ENCODE data around the gene TCF4.

TCF4 gene

GRCh38 chr18:55486936-55487335 is 101.1 kb downstream of the TCF4 start:
- TF ChIP-seq GABPA (IDR thresholded peaks at IDR 0.05; ENCODE audit: low read depth) (no peak), REST (IDR thresholded peaks at IDR 0.05; ENCODE audit: insufficient replicate concordance, low read depth) (no peak), CTCF (IDR thresholded peaks at IDR 0.05; ENCODE audit: insufficient read depth, low read length) (no peak), SPI1 (IDR thresholded peaks at IDR 0.05; ENCODE audit: borderline replicate concordance, low read depth) (no peak), POLR2AphosphoS5 (IDR thresholded peaks at IDR 0.05; ENCODE audit: low read depth) (no peak)
- DNase-seq (ENCODE audit: low read depth in 1 of 2, low spot score in 1 of 2), result no peak
- Histone ChIP-seq H3K4me3 (replicated peaks; ENCODE audit: insufficient read depth, low read length) (no peak overlapping the region), H3K27ac (replicated peaks) (no peak overlapping the region), H3K27me3 (ENCODE audit: insufficient read depth, poor library complexity, severe bottlenecking) (no peaks in the 10 kb centered on the region)

- no peak overlapping the region for H3K27ac ChIP-seq (replicated peaks)
- no peaks in the 10 kb centered on the region for H3K27me3 ChIP-seq (ENCODE audit: insufficient read depth, poor library complexity, severe bottlenecking)
- no peak overlapping the region for H3K4me3 ChIP-seq (replicated peaks; ENCODE audit: insufficient read depth, low read length)
- no peak for DNase-seq (ENCODE audit: low read depth in 1 of 2, low spot score in 1 of 2)
- TF ChIP-seq CTCF (IDR thresholded peaks at IDR 0.05; ENCODE audit: insufficient read depth, low read length) (no peak), GABPA (IDR thresholded peaks at IDR 0.05; ENCODE audit: low read depth) (no peak), REST (IDR thresholded peaks at IDR 0.05; ENCODE audit: insufficient replicate concordance, low read depth) (no peak), SPI1 (IDR thresholded peaks at IDR 0.05; ENCODE audit: borderline replicate concordance, low read depth) (no peak), POLR2AphosphoS5 (IDR thresholded peaks at IDR 0.05; ENCODE audit: low read depth) (no peak)
These were observed 102.3 kb downstream of the TCF4 start for GRCh38 chr18:55485666-55486065.

- H3K4me3 ChIP-seq (replicated peaks; ENCODE audit: insufficient read depth, low read length), result no peak overlapping the region
- H3K27ac ChIP-seq (replicated peaks), result no peak overlapping the region
- no peaks in the 10 kb centered on the region for H3K27me3 ChIP-seq (ENCODE audit: insufficient read depth, poor library complexity, severe bottlenecking)
- no peak for TF ChIP-seq POLR2AphosphoS5 (IDR thresholded peaks at IDR 0.05; ENCODE audit: low read depth)
- TF ChIP-seq SPI1 (IDR thresholded peaks at IDR 0.05; ENCODE audit: borderline replicate concordance, low read depth), result no peak
- no peak for TF ChIP-seq CTCF (IDR thresholded peaks at IDR 0.05; ENCODE audit: insufficient read depth, low read length)
- no peak for TF ChIP-seq GABPA (IDR thresholded peaks at IDR 0.05; ENCODE audit: low read depth)
- no peak for TF ChIP-seq REST (IDR thresholded peaks at IDR 0.05; ENCODE audit: insufficient replicate concordance, low read depth)
- no peak for DNase-seq (ENCODE audit: low read depth in 1 of 2, low spot score in 1 of 2)
These were observed 103.2 kb downstream of the TCF4 start for GRCh38 chr18:55484773-55485172.

All from HL-60 (cell line).